Testis (tissue), 2 donors: ENCODE measurements around the gene GRIK4.

Experiments
- POLR2A ChIP-seq: fragments of 450-650 bp; IDR thresholded peaks from one replicate; pipeline ENCODE4 v1.6.1; 2017; ENCODE audit warnings: antibody characterized with exemption, mild to moderate bottlenecking, moderate library complexity
- TF ChIP-seq, protein P1 (sequence below), 3 experiments: fragments of 450-650 bp in 2 of 3; fragments of 200-600 bp in 1 of 3; sonication (generic) in 1 of 3; IDR thresholded peaks; one replicate each; pipeline ENCODE4 v1.5.1; 2016 to 2019; ENCODE audit warnings: antibody characterized with exemption in 3 of 3, mild to moderate bottlenecking in 2 of 3, moderate library complexity in 1 of 3

GRCh38 chr11:120473503-120473902 is 38.0 kb upstream of the GRIK4 start:
- TF ChIP-seq, protein P1, sequence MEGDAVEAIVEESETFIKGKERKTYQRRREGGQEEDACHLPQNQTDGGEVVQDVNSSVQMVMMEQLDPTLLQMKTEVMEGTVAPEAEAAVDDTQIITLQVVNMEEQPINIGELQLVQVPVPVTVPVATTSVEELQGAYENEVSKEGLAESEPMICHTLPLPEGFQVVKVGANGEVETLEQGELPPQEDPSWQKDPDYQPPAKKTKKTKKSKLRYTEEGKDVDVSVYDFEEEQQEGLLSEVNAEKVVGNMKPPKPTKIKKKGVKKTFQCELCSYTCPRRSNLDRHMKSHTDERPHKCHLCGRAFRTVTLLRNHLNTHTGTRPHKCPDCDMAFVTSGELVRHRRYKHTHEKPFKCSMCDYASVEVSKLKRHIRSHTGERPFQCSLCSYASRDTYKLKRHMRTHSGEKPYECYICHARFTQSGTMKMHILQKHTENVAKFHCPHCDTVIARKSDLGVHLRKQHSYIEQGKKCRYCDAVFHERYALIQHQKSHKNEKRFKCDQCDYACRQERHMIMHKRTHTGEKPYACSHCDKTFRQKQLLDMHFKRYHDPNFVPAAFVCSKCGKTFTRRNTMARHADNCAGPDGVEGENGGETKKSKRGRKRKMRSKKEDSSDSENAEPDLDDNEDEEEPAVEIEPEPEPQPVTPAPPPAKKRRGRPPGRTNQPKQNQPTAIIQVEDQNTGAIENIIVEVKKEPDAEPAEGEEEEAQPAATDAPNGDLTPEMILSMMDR (IDR thresholded peaks at IDR 0.05): no peak
- no peak for TF ChIP-seq POLR2A
